Measurements from ENCODE around the gene SBNO1.
"Not testable (repeated sequence)": the region's sequence is repeated elsewhere in the genome, so short reads cannot be mapped to it uniquely, and the experiment has no call there.

SBNO1 gene

GRCh38 chr12:123364532-123365024 is at the start of gene SBNO1:
Gene SBNO1 (minus strand): TSS chr12:123364847. CDS start chr12:123350441, 14,406 bp downstream.
- peak; percentile 84 to 86 for DNase-seq

GRCh38 chr12:123410041-123410412 is 45.4 kb upstream of the SBNO1 start:
- no peak for DNase-seq

- DNase-seq, result not testable (repeated sequence)
These were observed 44.8 kb upstream of the SBNO1 start for GRCh38 chr12:123409284-123410040.

DNA sequence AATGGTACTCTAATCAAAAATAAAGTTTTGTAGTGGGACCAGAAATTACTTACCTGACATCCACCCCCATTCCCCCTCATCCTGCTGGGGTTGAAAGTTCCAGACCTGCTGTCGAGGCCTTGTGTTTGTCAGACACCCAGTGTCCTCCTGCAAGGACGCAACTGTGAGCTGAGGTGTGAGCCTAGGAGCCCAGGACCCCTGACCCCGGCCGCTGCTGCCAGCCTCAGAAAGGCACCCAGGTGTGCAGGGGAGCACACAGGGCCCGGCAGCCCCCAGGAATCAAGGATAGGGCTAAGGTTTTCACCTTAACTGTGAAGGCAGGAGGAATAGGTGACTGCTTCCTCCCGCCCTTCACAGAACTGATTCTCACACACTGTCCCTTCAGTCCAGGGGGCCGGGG is 44.0 kb upstream of the SBNO1 start:
- not testable (repeated sequence) for DNase-seq

DNA sequence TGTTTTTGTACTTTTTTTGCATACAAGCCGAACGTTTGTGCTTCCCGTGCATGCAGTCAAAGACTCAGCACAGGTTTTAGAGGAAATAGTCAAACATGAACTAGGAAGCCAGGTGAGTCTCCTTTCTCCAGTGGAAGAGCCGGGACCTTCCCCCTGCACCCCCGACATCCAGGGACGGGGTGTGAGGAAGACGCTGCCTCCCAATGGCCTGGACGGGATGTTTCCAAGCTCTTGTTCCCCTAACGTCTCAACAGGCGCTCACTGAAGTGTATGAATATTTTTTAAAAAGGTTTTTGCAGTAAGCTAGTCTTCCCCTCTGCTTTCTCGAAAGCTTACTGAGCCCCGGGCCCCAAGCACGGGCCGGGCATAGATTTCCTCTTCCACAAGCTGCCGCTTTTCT is 43.3 kb upstream of the SBNO1 start:
- DNase-seq, result not testable (repeated sequence)

DNA sequence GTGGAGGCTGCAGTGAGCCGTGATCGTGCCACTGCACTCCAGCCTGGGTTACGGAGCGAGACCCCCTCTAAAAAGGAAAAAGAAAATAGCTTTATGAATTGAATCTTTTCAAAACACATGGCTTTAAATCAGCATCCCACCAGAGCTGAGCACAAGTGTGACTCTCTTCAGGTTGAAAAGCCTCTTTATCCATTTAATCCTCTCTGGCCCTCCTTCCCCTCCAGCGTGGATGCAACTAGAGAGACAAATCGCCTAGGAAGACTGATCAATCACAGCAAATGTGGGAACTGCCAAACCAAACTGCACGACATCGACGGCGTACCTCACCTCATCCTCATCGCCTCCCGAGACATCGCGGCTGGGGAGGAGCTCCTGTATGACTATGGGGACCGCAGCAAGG is 42.6 kb upstream of the SBNO1 start:
- not testable (repeated sequence) for DNase-seq

- DNase-seq, result no peak
These were observed 39.9 kb upstream of the SBNO1 start for GRCh38 chr12:123404581-123404980.

DNA sequence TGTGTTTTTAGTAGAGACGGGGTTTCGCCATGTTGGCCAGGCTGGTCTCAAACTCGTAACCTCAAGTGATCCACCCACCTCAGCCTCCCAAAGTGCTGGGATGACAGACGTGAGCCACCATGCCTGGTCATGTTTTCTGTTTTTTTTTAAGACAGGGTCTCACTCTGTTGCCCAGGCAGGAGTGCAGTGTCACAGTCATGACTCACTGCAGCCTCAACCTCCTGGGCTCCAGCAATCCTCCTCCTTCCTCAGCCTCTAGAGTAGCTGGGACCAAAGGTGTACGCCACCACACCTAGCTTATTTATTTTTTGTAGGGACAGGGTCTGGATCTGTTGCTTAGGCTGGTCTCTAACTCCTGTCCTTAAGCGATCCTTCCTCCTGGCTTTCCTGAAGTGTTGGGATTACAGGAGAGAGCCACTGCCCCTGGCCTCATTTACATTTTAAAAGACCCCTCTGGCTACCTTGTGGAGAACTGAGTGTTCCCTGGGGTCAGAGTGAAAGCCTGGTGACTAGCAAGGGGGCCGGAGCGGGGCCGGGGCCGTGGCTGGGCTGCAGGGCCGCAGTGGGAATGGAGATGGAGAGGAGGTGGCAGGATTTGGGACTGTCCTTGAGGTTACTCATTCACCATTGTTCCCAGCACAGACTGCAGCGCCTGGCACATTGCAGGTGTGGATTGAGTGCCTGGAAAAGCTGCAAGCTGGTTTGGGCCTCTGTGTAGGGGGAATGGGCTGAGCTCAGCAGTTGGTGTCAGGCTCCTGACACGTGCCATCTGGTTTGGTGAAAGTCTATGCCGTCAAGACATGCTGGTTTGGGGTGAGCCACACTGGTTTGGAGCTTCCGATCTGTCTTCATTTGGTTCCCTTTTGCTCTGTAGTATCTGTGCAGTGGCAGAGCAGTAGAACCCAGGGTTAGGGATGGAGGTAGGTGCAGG is 37.4 kb upstream of the SBNO1 start:
- DNase-seq, result no peak

GRCh38 chr12:123399255-123399617 is 34.6 kb upstream of the SBNO1 start:
- no peak for DNase-seq

GRCh38 chr12:123398550-123399254 is 34.1 kb upstream of the SBNO1 start:
- DNase-seq, result no peak

DNA sequence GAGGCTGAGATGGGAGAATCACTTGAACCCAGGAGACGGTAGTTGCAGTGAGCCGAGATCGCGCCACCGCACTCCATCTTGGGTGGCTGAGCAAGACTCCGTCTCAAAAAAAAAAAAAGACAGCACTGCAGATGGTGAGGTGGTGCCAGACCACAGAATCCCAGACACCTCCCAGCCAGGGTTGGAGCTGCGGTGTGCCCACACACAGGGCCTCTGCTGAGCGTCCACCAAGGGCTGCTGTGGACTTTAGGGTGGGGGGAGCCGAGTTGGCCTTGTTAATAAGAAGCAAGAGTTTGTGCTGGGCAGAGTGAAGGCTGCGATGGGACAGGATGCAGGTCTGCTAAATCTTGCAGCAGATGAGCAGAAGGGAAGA is 33.5 kb upstream of the SBNO1 start:
- no peak for DNase-seq

GRCh38 chr12:123397400-123397799 is 32.8 kb upstream of the SBNO1 start:
- DNase-seq, result no peak

DNA sequence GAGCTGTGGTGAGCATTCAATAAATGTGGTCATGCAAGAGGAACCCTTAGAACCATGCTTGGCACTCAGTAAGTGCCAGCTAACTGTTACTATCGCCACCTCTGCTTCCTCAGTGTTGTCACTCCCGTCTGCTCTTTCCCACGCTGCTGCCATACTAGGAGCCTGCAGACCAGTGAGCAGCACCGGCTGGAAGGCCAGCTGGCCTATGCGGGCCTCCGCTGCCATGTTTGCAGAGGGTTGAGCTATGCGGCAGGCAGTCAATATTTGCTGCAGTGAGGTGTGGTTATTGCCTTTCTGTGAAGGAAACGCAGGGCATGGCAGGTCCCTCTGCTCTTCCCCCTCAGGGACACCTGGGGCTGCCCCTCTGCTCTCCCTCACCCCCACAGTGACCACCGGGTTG is 32.3 kb upstream of the SBNO1 start:
- DNase-seq, result no peak

DNA sequence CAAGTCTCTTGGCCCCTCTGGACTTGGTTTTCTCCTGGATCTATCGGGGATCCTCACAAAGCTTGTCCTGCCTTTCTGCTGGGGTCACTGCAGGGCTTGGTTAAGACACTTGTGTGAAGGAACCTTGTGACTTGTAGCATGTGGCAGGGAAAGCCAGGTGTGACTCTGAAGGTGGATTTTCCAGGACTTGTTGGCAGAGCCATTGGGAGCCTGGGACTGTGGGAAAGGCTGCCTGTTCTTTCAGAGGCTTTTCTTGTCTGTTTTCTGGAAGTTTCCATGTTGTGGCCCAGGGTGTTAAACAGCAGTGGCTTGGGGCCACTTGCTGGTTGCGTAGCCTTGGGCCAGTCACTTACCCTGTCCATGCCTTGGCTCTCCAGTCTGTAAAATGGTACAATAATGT is 31.9 kb upstream of the SBNO1 start:
- DNase-seq, result no peak

DNA sequence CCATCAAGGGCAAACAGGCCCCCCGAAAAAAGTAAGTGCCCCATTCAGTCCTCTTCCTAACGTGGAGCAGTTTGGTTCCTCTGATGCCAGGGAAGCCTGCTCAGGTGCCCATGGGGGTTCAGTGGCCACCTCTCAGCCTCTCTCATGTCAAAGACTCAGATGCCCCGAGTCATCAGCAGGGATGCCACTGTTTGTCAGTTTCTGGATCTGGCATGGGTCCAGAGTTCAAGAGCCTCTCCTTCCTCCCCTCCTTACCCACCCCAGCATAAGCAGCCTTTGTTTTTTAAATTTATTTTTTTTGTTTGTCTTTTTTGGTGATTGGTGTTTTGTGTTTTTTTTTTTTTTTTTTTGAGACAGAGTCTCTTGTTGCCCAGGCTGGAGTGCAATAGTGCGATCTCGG is 30.6 kb upstream of the SBNO1 start:
- no peak for DNase-seq

GRCh38 chr12:123393747-123394146 is 29.1 kb upstream of the SBNO1 start:
- no peak for DNase-seq

DNA sequence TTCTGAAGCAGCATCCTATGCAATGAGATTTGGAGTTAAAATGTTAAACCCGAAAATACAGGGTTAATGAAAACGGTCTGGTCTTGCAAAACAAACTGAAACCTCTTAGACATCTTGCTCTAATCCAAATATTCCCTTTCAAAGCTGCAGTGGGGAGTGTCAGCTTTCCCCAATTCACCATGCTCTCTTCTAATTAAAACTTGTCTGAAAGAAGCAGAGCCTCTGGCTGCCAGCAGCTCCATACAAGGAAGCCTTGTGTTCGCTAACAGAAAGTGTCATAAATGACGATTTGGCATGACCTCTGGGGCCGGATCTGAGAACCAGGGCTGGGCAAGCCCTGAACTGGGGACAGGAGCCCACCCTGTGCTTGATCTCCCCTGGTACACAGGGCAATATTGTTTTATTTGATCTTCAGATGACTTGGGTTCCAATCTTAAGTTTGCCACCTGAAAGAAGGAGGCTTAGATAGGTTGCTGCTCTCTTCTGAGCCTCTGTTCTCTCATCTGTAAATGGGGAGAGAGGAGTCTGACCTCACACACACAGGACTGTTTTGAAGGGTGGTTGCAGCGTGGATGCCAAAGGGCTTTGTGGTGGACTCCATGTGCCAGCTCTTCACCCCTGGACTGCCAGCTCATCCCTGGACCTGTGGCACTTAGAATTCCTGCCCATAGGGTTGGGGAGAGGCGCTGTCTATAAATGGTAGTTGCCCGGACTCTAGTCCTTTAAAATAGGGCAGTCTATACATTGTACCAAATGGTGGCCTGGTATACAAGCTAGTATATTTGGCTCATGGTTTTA is 27.1 kb upstream of the SBNO1 start:
- DNase-seq, result no peak

GRCh38 chr12:123390498-123391426 is 26.1 kb upstream of the SBNO1 start:
- DNase-seq, result no peak

GRCh38 chr12:123389560-123390351 is 25.1 kb upstream of the SBNO1 start:
- no peak for DNase-seq

GRCh38 chr12:123388951-123389559 is 24.4 kb upstream of the SBNO1 start:
- no peak for DNase-seq
